HG03378 (cell line): ENCODE measurements around the gene CEP95.

Experiments
- ATAC-seq: cut with Tn5 transposase; IDR thresholded peaks from one replicate; pipeline ENCODE4 v1.9.1; 2021; ENCODE audit warnings: mild to moderate bottlenecking, moderate library complexity; ENCODE audit not compliant: unreplicated experiment

Gene CEP95

GRCh38 chr17:64515829-64516228, 9.1 kb downstream of the CEP95 start:
- ATAC-seq: no peak

GRCh38 chr17:64519601-64520000, 12.8 kb downstream of the CEP95 start:
- no peak for ATAC-seq

GRCh38 chr17:64520359-64520758, 13.6 kb downstream of the CEP95 start:
- ATAC-seq: no peak

GRCh38 chr17:64527914-64528313, 21.1 kb downstream of the CEP95 start:
- no peak for ATAC-seq

DNA sequence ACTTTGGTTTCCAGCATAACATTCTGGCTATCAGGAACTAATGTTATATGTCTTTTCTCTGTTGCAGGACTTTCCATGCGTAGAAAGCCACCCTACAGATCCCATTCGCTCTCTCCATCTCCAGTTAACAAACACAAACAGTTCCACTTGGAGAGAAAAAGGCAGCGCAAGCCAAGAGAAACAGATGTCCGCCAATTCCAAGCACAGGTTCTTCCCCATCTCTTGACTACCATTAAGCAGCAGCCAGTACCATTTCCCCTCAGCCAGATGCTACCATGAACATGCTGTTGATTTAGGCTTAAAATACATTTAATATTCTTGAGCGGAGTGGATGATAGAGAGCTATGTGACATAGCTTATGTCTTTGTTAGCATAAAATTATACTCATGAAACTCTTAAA, 22.4 kb downstream of the CEP95 start:
- ATAC-seq: no peak

DNA sequence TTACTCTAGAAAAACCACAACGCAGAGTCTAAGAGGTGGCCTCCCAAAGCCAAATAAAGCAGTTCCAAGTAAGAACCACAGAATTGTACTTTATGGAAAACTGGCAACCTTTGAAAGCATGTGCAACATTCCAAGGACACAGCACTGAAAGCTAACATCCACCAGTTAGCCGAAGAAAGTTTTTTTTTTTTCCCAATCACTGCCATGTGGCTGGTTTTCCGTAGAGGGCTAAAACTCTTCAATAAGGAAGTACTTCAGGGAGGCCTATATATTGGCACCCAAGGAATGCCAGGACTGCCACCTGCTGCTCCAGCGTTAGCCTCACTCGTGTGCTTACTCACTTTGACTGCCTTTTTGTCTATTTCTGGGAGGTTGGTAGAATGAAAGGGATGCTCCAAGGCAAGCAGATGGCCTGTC, 25.2 kb downstream of the CEP95 start:
- no peak for ATAC-seq

DNA sequence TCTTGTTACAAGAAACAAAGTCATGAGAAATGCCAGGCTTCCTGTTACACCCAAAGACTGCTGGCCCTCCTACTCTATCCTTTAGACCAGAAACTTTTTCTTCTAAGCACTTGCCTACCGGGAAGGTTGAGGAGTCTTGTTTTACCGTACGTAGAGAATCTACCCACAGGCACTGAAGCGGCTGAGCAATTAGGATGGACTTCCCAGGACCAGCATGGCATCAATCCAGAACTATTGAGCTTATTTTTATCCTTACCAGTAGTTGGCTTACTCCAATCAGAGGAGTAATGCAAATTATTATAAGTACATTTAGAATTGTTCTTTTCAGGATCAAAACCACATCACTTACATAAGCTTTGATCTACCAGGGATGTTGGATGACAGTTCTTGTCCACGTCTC, 25.6 kb downstream of the CEP95 start:
- no peak for ATAC-seq

GRCh38 chr17:64533784-64534183, 27.0 kb downstream of the CEP95 start:
- ATAC-seq: no peak

DNA sequence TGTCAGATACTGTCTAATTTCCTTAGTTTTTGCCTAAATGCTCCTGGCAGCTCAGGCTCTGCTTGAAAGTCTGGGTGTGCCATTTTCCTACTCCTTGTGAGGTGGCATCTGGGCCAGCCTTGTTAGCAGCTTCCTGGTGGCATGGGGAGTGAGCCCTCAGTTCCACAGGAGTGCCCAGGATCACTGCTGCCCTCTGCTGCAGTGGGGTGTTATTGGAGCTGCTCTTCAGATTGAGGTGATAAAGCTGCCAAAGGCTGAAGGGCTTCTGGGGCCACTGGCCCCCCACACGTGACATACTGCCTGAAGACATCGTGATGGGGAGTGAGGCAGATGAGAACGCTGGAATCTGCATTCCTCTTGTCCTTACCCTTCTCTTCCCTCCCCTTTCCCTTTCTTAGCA, 27.4 kb downstream of the CEP95 start:
- no peak for ATAC-seq

GRCh38 chr17:64535357-64535756, 28.6 kb downstream of the CEP95 start:
- ATAC-seq: no peak

DNA sequence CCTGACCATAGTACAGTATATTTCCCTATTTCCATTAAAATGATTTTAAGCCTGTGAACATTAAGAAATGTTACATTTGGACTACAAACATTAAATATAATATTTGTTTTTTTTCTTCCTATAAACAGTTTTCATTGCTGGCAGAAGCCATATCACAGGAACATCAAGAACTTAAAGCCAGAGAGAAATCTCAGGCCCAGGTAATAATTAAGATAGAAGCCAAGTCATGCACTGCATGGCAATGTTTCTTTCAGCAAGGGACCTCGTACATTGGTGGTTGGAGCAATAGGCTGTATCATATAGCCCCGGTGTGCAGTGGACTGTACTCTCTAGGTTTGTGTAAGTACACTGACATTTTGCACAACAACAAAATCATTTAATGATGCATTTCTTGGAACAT, 30.1 kb downstream of the CEP95 start:
- ATAC-seq: no peak

GRCh38 chr17:64537488-64537887, 30.7 kb downstream of the CEP95 start:
- no peak for ATAC-seq

DNA sequence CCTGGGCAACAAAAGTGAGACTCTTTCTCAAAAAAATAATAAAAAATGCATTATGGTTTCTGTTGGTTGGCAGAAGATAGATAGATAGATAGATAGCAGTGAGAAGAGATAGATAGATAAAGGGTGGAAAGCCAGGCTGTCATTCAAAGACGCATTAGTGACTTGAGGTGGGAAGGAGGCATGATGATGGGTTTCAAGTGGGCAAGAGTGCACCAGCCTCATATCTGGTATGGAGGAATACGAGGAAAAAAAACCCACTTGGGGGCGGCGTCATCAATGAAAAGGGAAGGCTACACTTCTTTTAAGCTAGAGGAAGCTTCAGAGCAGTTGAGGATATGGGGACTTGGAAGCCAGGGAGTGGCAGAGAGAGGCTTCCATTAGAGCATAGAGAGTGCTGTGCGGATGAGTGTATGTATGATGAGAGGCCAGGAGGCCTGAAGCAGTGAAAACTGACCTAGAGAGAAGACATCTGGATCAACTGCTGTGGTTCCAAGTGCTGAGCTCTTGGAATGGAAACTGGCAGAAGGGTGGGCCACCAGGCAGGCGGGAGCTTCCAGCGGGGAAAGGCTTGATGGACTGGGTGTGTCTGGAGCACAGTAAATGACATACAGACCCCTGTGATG, 31.8 kb downstream of the CEP95 start:
- ATAC-seq: no peak

DNA sequence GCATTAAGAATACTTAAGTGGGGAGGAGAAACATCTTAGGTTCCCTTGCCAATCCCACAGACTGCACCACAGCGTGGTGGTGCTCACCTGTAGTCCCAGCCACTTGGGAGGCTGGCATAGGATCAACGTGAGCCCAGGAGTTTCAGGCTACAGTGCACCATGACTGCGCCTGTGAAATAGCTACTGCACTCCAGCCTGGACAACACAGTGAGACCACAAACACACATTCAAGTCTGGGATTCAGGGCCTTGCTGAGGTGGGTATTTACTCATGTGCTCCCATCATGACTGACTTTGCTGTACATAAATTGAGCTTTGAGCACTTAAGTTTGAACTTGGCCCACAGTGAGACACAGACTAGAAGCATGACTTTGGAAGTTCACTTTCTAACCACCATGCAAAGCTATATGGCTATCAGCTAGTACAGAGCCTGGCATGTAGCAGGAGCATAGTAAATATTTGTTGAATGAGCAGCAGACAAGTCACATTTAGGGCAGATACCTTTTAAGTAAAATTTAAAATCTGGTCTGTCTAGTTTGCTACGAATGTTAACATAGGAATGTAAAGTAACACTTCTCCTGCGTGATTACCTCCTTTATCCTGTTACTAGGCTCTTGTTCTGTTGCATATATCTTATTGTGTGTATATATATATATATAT, 33.5 kb downstream of the CEP95 start:
- ATAC-seq: no peak

- no peak for ATAC-seq
These were observed 38.0 kb downstream of the CEP95 start for GRCh38 chr17:64544742-64545141.

DNA sequence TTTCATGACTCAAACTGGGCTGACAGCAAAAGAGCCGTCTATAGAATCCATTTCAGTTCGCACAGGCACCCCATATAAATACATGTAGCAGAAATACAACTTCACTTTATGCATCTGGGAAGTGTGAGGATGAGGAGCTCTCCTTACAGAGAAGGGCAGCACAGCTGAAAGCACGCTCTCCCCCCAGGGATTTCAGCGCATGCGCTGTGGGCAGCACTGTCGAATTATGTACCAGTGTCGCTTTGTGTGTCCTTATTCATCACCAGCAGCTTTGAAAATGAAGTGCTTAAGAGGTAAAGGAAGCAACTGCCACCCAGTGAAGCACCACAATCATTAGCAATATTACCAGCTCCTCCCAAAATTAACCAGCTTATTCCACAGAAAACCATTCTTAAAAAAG, 39.9 kb downstream of the CEP95 start:
- ATAC-seq: no peak

- no peak for ATAC-seq
These were observed 40.5 kb downstream of the CEP95 start for GRCh38 chr17:64547319-64547718.

DNA sequence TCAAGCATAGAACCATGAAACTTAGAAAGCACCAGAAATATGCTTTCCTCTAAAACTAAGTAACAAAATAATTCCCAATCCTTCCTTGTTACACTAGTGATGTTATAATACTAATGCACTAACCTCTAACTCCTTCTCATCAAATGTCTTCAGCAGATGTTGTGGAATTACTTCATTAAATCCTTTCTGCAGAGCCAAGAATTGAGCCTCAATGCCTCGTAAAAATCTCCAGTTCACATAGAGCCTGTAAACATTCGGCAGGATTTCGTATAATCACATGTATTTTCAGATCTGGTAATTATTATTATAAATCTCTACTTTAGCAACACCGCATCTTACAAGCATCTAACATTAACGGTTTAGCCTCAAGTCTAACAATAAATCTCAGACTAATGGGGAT, 44.7 kb downstream of the CEP95 start:
- ATAC-seq: no peak

DNA sequence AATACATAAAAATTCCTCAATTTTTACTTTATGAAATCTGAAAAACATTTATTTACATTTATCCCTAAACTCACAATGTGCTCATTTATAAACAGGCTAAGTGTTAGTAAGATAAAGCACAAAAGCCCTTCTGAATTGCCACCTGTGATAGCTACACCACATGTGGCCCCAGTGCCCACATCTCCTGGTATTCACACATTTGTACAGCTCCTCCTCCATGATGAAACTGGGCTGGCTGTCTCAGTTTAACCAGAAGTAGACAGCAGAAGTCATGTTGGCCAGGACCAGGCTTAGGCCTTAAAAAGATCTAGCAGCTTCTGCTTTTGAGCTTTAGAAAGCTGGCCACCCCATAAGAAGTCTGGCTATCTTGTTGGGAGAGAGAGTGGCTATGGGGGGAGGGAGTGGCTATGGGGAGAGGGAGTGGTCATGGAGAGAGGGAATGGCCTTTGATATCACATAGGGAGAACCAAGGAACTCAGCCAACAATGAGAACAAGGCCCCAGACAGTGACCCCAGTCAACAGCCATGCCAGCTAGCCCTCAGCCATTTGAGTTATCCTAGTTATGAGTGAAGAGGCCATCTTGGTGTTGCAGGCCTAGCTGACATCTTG, 47.4 kb downstream of the CEP95 start:
- no peak for ATAC-seq

- no peak for ATAC-seq
These were observed 48.5 kb downstream of the CEP95 start for GRCh38 chr17:64555281-64555680.

GRCh38 chr17:64564098-64564497, 57.3 kb downstream of the CEP95 start:
- no peak for ATAC-seq

- no peak for ATAC-seq
These were observed 58.8 kb downstream of the CEP95 start for GRCh38 chr17:64565563-64565962.

- ATAC-seq: no peak
These were observed 65.0 kb downstream of the CEP95 start for GRCh38 chr17:64571746-64572145.
